ENCODE data around the gene SMAD3. TPM values are rescaled to one million over a fixed set of nuclear protein-coding genes. Genes with fewer than 3 reads are reported as not detected.

The SMAD3 gene
- total and polyA plus RNA-seq, 2 experiments from 2014 or later, result 30.8 to 34.0 TPM

DNA sequence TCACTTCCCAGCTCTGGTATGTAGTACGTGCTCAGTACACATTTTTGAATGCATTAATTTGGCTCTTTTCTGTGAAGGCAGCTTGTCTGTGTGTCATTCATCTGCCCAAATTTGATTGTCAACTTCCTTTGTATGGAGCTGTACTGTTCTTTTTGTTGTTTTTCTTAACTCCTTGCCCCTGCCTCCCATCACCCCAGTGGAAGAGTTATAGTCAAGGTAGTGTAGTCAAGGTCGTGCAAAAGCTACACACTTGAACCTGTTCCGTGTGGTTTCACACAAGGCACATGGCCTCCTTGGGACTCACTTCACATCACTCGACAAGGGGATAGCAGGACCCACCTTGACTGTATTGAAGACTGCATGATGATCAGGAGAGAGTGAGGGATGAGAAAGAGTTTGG lies 37.6 kb downstream of the SMAD3 start:
- Histone ChIP-seq H3K27me3 (replicated peaks; ENCODE audit: insufficient read depth) (no peaks in the 10 kb centered on the region), H3K36me3 (ENCODE audit: low read depth) (0 out of 2 replicates have a peak, but pooled peaks cover 5% of the 10 kb centered on the region), H3K9me3 (ENCODE audit: low read depth) (no peaks in the 10 kb centered on the region), H3K9ac (no peak overlapping the region), H3K9me2 (ENCODE audit: insufficient read depth) (no peaks in the 10 kb centered on the region), H3F3A (ENCODE audit: insufficient read depth) (peaks cover 54% of the 10 kb centered on the region), H3K27ac (no peak overlapping the region), H3K79me2 (ENCODE audit: insufficient read depth) (peaks cover 76% of the 10 kb centered on the region), H3K4me2 (ENCODE audit: unreplicated experiment) (peak overlapping the region; percentile 50), H4K20me1 (ENCODE audit: insufficient read depth) (no peaks in the 10 kb centered on the region), H3K4me1 (ENCODE audit: insufficient read depth) (peaks cover 63% of the 10 kb centered on the region), H3K4me3 (no peak overlapping the region), H2AFZ (no peak overlapping the region)
- no peak for DNase-seq
- TF ChIP-seq EZH2 (IDR thresholded peaks at IDR 0.05; ENCODE audit: insufficient read depth, poor library complexity, severe bottlenecking) (no peak), EZH2phosphoT487 (IDR thresholded peaks at IDR 0.05; ENCODE audit: insufficient read depth, low read depth) (no peak)
- WGBS, 2 experiments (ENCODE audit: low coverage in 1 of 2, low lambda C conversion rate in 2 of 2, missing lambda C conversion rate in 2 of 2), result 99% methylated on average over 4 of the region's 4 CpGs
- in situ Hi-C loops (cut with MboI), result no loop called here

DNA sequence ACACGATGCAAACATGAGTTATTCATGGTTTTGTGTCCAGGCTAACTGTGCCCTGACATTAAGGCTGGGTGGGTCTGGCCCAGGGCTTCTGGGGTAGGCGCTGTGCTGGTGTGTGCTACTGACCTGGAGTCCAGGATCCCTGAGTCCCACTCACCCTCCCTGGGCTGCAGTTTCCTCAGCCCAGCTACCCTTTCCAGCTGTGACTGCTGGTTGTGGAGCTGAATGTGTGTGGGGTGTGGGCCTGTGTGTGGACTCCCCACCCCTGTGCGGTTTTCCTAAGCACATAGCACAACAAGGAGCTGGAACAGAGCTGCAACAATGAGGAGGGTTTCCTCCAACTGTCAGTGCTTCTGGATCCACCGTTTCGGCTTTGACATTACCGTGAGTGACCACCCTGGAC lies 38.0 kb downstream of the SMAD3 start:
- Histone ChIP-seq H3K4me3 (no peak overlapping the region), H4K20me1 (ENCODE audit: insufficient read depth) (no peaks in the 10 kb centered on the region), H3K4me1 (ENCODE audit: insufficient read depth) (peaks cover 63% of the 10 kb centered on the region), H3K9me2 (ENCODE audit: insufficient read depth) (no peaks in the 10 kb centered on the region), H3F3A (ENCODE audit: insufficient read depth) (peaks cover 56% of the 10 kb centered on the region), H2AFZ (no peak overlapping the region), H3K27ac (no peak overlapping the region), H3K9me3 (ENCODE audit: low read depth) (no peaks in the 10 kb centered on the region), H3K27me3 (replicated peaks; ENCODE audit: insufficient read depth) (no peaks in the 10 kb centered on the region), H3K79me2 (ENCODE audit: insufficient read depth) (peaks cover 80% of the 10 kb centered on the region), H3K9ac (no peak overlapping the region), H3K36me3 (ENCODE audit: low read depth) (0 out of 2 replicates have a peak, but pooled peaks cover 5% of the 10 kb centered on the region), H3K4me2 (ENCODE audit: unreplicated experiment) (no peak overlapping the region)
- in situ Hi-C loops (cut with MboI), result no loop called here
- WGBS, 2 experiments (ENCODE audit: low coverage in 1 of 2, low lambda C conversion rate in 2 of 2, missing lambda C conversion rate in 2 of 2), result 94 to 95% methylated on average over 6 of the region's 6 CpGs
- TF ChIP-seq EZH2phosphoT487 (IDR thresholded peaks at IDR 0.05; ENCODE audit: insufficient read depth, low read depth) (no peak), EZH2 (IDR thresholded peaks at IDR 0.05; ENCODE audit: insufficient read depth, poor library complexity, severe bottlenecking) (no peak)
- DNase-seq, result no peak

DNA sequence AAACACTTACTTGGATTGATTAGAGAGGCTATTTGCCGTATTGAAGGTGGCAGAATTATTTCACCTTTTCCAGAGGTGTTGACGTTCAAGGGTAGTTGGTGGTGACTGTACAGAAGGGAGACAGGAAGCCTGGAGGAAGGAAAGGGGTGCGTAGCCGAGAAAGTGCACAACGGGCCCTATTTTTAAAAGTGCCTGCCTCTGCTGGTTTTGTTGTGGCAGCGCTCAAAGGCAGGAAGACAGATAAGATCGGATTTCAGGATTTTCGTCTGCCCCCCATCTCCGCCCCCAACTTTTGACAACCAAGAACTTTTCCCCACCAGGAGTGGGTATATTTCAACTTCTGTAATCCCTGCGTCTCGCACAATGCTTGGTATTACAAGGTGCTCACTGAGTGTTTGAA lies 38.5 kb downstream of the SMAD3 start:
- H3K27me3 ChIP-seq (replicated peaks; ENCODE audit: insufficient read depth), result no peaks in the 10 kb centered on the region
- no peak overlapping the region for H3K4me2 ChIP-seq (ENCODE audit: unreplicated experiment)
- no peak overlapping the region for H3K27ac ChIP-seq
- no peaks in the 10 kb centered on the region for H4K20me1 ChIP-seq (ENCODE audit: insufficient read depth)
- H3K9me2 ChIP-seq (ENCODE audit: insufficient read depth), result no peaks in the 10 kb centered on the region
- H2AFZ ChIP-seq, result no peak overlapping the region
- no peak for DNase-seq
- in situ Hi-C loops (cut with MboI), result no loop called here
- H3K79me2 ChIP-seq (ENCODE audit: insufficient read depth), result peaks cover 84% of the 10 kb centered on the region
- no peak overlapping the region for H3K9ac ChIP-seq
- 0 out of 2 replicates have a peak, but pooled peaks cover 5% of the 10 kb centered on the region for H3K36me3 ChIP-seq (ENCODE audit: low read depth)
- TF ChIP-seq EZH2 (IDR thresholded peaks at IDR 0.05; ENCODE audit: insufficient read depth, poor library complexity, severe bottlenecking) (no peak), EZH2phosphoT487 (IDR thresholded peaks at IDR 0.05; ENCODE audit: insufficient read depth, low read depth) (no peak)
- H3F3A ChIP-seq (ENCODE audit: insufficient read depth), result peaks cover 56% of the 10 kb centered on the region
- peaks cover 63% of the 10 kb centered on the region for H3K4me1 ChIP-seq (ENCODE audit: insufficient read depth)
- no peaks in the 10 kb centered on the region for H3K9me3 ChIP-seq (ENCODE audit: low read depth)
- 90 to 91% methylated on average over 11 of the region's 11 CpGs for WGBS, 2 experiments (ENCODE audit: low coverage in 1 of 2, low lambda C conversion rate in 2 of 2, missing lambda C conversion rate in 2 of 2)
- no peak overlapping the region for H3K4me3 ChIP-seq

DNA sequence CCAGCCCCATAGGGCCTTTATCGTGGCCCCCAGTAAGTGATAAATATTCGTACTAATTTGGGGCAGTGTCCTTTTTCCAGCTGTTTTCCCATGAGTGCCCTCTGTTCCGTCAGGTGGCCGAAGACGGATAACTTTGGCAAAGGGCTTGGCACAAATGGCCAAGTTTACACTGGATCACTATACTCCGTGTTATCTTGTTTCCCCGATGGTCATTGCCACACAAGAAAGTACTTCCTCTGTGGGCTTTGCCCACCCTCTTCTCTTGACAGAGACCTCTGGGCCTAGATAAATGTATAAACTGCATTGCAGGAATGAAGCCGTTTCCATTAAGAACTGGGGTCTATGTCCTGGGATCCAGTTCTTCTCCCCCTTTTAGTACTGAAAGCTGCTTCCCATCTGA lies 39.1 kb downstream of the SMAD3 start:
- in situ Hi-C loops (cut with MboI), result no loop called here
- Histone ChIP-seq H3K4me1 (ENCODE audit: insufficient read depth) (peaks cover 63% of the 10 kb centered on the region), H3K9me2 (ENCODE audit: insufficient read depth) (no peaks in the 10 kb centered on the region), H3K36me3 (ENCODE audit: low read depth) (0 out of 2 replicates have a peak, but pooled peaks cover 5% of the 10 kb centered on the region), H3K79me2 (ENCODE audit: insufficient read depth) (peaks cover 84% of the 10 kb centered on the region), H3K27ac (peak overlapping the region; percentile 95), H2AFZ (no peak overlapping the region), H3K27me3 (replicated peaks; ENCODE audit: insufficient read depth) (no peaks in the 10 kb centered on the region), H3K9ac (peak overlapping the region; percentile 74), H3F3A (ENCODE audit: insufficient read depth) (peaks cover 56% of the 10 kb centered on the region), H3K4me2 (ENCODE audit: unreplicated experiment) (peak overlapping the region; percentile 61), H3K9me3 (ENCODE audit: low read depth) (no peaks in the 10 kb centered on the region), H4K20me1 (ENCODE audit: insufficient read depth) (no peaks in the 10 kb centered on the region), H3K4me3 (no peak overlapping the region)
- TF ChIP-seq EZH2phosphoT487 (IDR thresholded peaks at IDR 0.05; ENCODE audit: insufficient read depth, low read depth), result no peak
- TF ChIP-seq EZH2 (IDR thresholded peaks at IDR 0.05; ENCODE audit: insufficient read depth, poor library complexity, severe bottlenecking), result no peak
- DNase-seq, result no peak
- 91 to 93% methylated on average over 8 of the region's 8 CpGs for WGBS, 2 experiments (ENCODE audit: low coverage in 1 of 2, low lambda C conversion rate in 2 of 2, missing lambda C conversion rate in 2 of 2)
